A549 treated with CpdA at 1 μM for 4 hours (cell line): Measurements from ENCODE around the gene CCNB3. TPM values are rescaled to one million over a fixed set of nuclear protein-coding genes. Genes with fewer than 3 reads are reported as not detected.

Experiments
- total RNA-seq: library from RNA; stranded (reverse); fragments of 200-300 nt; extraction: Qiagen RNA extraction; gene quantifications from 5 replicates; pipeline ENCODE4 v1.2.3, GENCODE V29; 2022; ENCODE audit warnings: low read depth

CCNB3 gene, protein sequence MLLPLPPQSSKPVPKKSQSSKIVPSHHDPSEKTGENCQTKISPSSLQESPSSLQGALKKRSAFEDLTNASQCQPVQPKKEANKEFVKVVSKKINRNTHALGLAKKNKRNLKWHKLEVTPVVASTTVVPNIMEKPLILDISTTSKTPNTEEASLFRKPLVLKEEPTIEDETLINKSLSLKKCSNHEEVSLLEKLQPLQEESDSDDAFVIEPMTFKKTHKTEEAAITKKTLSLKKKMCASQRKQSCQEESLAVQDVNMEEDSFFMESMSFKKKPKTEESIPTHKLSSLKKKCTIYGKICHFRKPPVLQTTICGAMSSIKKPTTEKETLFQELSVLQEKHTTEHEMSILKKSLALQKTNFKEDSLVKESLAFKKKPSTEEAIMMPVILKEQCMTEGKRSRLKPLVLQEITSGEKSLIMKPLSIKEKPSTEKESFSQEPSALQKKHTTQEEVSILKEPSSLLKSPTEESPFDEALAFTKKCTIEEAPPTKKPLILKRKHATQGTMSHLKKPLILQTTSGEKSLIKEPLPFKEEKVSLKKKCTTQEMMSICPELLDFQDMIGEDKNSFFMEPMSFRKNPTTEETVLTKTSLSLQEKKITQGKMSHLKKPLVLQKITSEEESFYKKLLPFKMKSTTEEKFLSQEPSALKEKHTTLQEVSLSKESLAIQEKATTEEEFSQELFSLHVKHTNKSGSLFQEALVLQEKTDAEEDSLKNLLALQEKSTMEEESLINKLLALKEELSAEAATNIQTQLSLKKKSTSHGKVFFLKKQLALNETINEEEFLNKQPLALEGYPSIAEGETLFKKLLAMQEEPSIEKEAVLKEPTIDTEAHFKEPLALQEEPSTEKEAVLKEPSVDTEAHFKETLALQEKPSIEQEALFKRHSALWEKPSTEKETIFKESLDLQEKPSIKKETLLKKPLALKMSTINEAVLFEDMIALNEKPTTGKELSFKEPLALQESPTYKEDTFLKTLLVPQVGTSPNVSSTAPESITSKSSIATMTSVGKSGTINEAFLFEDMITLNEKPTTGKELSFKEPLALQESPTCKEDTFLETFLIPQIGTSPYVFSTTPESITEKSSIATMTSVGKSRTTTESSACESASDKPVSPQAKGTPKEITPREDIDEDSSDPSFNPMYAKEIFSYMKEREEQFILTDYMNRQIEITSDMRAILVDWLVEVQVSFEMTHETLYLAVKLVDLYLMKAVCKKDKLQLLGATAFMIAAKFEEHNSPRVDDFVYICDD (N-terminal part only)
- total RNA-seq = 0.28 to 0.66 TPM (median 0.38 TPM) in 5 replicates

DNA sequence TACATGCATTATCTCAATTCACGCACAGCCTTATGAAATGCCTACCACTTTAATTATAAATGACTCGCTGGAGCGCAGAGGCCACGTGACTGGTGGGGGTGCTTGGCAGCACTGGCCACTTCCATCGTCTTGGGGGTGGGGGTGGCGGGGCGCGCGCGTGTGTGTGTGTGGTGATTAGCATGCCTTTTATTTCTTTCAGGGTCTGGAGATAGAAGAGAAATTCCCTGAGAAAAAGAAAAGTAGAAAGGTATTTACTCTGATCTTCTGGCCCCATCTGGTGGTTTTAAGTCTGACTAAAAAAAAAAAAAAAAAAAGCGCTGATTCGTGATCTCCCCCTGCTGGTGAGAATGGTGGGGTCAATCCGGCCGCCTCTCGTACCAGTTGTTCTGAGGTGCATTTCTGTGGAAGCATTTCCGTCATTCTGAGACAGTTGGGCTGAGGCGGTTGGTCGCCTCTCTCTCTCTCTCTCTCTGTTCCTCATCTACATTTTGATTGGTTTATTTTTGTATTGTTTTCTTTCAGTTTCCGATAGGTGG lies at the start of gene CCNB3:
Gene CCNB3 (plus strand): TSS at position 402 of the 536 bp plus-strand sequence. CDS start 80,399 bp downstream, outside the sequence.

DNA sequence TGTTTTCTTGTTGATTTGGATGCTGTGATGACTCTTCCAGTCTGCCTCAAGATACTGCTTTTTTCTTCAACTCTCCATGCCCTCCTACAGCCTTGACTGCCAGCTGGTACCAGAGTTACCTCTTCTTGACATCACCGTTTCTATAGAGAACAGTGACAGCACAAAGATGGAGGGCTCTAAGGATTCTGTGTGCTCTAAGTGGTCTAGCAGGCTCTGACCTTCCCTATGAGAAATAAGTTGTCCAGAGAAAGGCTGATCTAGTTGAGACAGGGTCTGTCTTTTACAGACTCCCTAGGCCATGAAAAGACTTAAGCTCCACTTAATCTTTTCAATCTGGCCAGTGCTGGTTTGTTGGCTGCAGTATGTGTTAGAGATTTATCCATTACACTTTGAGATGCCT lies 3.7 kb upstream of the CCNB3 start, which contains the start of gene AKAP4:
Gene AKAP4 (minus strand): TSS at position 101 of the 400 bp plus-strand sequence. CDS start 118 bp downstream, outside the sequence.

Other genes with a start within 250 kb of the CCNB3 start
- gene AKAP4, start 3.8 kb upstream of the CCNB3 start, total RNA-seq = not detected in 5 replicates